ENCODE results near the gene RTP5. TPM values are rescaled to one million over a fixed set of nuclear protein-coding genes. Genes with fewer than 3 reads are reported as not detected.

The RTP5 gene
- total RNA-seq, 2 donors from 2014 or later, result 0.63 TPM; not detected in 1

DNA sequence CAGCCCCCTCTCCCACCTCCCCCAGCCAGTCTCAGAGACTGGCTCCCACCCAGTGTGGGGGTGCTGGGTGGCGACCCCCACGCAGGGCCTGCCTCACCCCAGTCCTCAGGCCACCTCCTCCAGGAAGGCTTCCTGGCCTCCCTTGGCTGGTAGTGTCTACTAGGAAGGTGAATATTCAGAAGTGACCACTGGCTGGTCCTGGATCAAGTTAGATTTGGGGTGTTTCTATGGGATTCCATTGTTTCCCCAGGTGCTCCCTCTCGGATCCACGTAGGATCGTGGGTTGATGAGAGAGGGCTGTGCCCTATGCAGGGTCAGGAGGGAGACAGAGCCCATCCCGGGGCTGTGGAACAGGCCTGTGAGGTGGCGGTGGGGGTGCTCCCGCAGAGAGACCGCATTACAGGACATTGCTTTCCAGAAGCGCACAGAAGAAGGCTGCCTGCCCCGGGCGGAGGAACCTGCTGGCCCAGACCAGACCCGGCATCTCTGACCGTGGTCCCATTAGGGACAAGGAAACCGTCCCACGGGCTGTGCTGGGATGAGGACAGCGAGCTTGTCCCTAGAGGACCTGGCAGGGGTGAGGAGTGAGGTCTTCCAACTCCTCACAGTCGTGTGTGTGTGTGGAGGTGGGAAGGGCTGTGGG lies 14.2 kb upstream of the RTP5 start:
- no peak for DNase-seq (ENCODE audit: low spot score)

GRCh38 chr2:241855888-241856422 lies 13.6 kb upstream of the RTP5 start:
- TF ChIP-seq, protein P1, sequence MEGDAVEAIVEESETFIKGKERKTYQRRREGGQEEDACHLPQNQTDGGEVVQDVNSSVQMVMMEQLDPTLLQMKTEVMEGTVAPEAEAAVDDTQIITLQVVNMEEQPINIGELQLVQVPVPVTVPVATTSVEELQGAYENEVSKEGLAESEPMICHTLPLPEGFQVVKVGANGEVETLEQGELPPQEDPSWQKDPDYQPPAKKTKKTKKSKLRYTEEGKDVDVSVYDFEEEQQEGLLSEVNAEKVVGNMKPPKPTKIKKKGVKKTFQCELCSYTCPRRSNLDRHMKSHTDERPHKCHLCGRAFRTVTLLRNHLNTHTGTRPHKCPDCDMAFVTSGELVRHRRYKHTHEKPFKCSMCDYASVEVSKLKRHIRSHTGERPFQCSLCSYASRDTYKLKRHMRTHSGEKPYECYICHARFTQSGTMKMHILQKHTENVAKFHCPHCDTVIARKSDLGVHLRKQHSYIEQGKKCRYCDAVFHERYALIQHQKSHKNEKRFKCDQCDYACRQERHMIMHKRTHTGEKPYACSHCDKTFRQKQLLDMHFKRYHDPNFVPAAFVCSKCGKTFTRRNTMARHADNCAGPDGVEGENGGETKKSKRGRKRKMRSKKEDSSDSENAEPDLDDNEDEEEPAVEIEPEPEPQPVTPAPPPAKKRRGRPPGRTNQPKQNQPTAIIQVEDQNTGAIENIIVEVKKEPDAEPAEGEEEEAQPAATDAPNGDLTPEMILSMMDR (IDR thresholded peaks at IDR 0.05), result no peak
- no peak for DNase-seq (ENCODE audit: low spot score)
- no peak overlapping the region for H3K27ac ChIP-seq
- H3K27me3 ChIP-seq (replicated peaks; ENCODE audit: insufficient read depth), result no peaks in the 10 kb centered on the region
- ATAC-seq (ENCODE audit: insufficient number of reproducible peaks, low FRiP score, low read depth), result no peak
- H3K36me3 ChIP-seq, result no peaks in the 10 kb centered on the region
- H3K9me3 ChIP-seq, result no peaks in the 10 kb centered on the region
- no peak overlapping the region for H3K4me3 ChIP-seq
- H3K4me1 ChIP-seq (ENCODE audit: control insufficient read depth in 1 of 2, low read depth in 2 of 2), result no peaks in the 10 kb centered on the region

More for the DNA sequence above, 14.2 kb upstream of the RTP5 start:
- ATAC-seq (ENCODE audit: insufficient number of reproducible peaks, low FRiP score, low read depth), result no peak
- Histone ChIP-seq H3K4me1 (ENCODE audit: control insufficient read depth in 1 of 2, low read depth in 2 of 2) (no peaks in the 10 kb centered on the region), H3K27ac (no peak overlapping the region), H3K27me3 (replicated peaks; ENCODE audit: insufficient read depth) (no peaks in the 10 kb centered on the region), H3K36me3 (no peaks in the 10 kb centered on the region), H3K9me3 (no peaks in the 10 kb centered on the region), H3K4me3 (no peak overlapping the region)
- TF ChIP-seq, protein P1 (IDR thresholded peaks at IDR 0.05), result no peak

GRCh38 chr2:241857041-241857541 lies 12.4 kb upstream of the RTP5 start:
- Histone ChIP-seq H3K4me1 (ENCODE audit: control insufficient read depth in 1 of 2, low read depth in 2 of 2) (no peaks in the 10 kb centered on the region), H3K4me3 (no peak overlapping the region), H3K9me3 (no peaks in the 10 kb centered on the region), H3K36me3 (no peaks in the 10 kb centered on the region), H3K27me3 (replicated peaks; ENCODE audit: insufficient read depth) (peaks cover 2% of the 10 kb centered on the region), H3K27ac (no peak overlapping the region)
- TF ChIP-seq, protein P1 (IDR thresholded peaks at IDR 0.05), result no peak
- ATAC-seq (ENCODE audit: insufficient number of reproducible peaks, low FRiP score, low read depth) (no peak), DNase-seq (ENCODE audit: low spot score) (no peak)

GRCh38 chr2:241857572-241858121 lies 11.9 kb upstream of the RTP5 start:
- no peaks in the 10 kb centered on the region for H3K36me3 ChIP-seq
- TF ChIP-seq, protein P1 (IDR thresholded peaks at IDR 0.05), result no peak
- no peak overlapping the region for H3K27ac ChIP-seq
- H3K4me3 ChIP-seq, result peak overlapping the region; percentile 14
- no peak for ATAC-seq (ENCODE audit: insufficient number of reproducible peaks, low FRiP score, low read depth)
- no peaks in the 10 kb centered on the region for H3K4me1 ChIP-seq (ENCODE audit: control insufficient read depth in 1 of 2, low read depth in 2 of 2)
- H3K27me3 ChIP-seq (replicated peaks; ENCODE audit: insufficient read depth), result peaks cover 8% of the 10 kb centered on the region
- no peaks in the 10 kb centered on the region for H3K9me3 ChIP-seq
- no peak for DNase-seq (ENCODE audit: low spot score)

DNA sequence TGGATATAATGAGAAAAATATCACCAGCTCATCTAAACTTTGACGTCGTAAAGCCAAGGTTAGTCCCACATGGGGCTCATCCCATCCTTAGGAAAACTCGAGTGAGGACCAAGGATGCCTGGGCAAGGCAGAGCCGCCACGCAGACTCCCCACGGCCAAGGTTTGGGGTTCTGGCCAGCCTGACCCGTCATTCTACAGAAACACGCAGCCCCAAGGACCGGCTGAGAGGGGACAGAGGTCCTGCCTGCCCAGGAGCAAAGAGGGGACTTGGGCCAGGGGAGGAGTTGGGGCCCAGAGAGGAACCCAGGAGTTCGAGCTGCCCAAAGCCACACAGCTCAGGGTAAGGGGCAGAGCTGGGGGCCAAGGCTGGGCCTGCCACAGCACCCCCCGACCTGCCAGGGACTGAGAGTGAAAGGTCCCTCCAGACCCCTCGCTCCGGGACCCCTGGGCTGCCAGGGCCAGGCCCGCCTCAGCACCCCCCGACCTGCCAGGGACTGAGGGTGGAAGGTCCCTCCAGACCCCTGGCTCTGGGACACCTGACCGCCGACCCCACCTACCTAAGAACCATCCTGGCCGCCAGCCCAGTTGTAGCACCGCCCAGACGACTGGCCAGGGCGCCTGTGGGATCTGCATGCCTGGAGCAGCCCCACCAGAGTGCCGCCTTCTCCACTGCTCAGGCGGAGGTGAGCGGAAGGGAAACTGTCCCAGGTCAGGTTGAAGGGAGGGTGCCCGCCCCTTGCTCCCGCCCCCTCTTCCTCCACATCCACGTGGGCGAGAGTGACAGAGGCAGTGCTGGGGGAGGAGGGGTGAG lies 11.1 kb upstream of the RTP5 start, which contains the start of gene PDCD1:
Gene PDCD1, minus strand, starts transcription at position 689 of the 811 bp plus-strand sequence. Its CDS starts 56 bp downstream, at position 633.
- H3K9me3 ChIP-seq, result no peaks in the 10 kb centered on the region
- H3K27me3 ChIP-seq (replicated peaks; ENCODE audit: insufficient read depth), result peaks cover 9% of the 10 kb centered on the region
- no peaks in the 10 kb centered on the region for H3K4me1 ChIP-seq (ENCODE audit: control insufficient read depth in 1 of 2, low read depth in 2 of 2)
- TF ChIP-seq, protein P1 (IDR thresholded peaks at IDR 0.05), result no peak
- ATAC-seq (ENCODE audit: insufficient number of reproducible peaks, low FRiP score, low read depth) (no peak), DNase-seq (ENCODE audit: low spot score) (no peak)
- no peaks in the 10 kb centered on the region for H3K36me3 ChIP-seq
- peak within 1 kb of the TSS; percentile 52 for H3K4me3 ChIP-seq
- H3K27ac ChIP-seq, result peak within 1 kb of the TSS in 1 of 2 donors; percentile 15

All from thoracic aorta (tissue), 2 donors.